Measurements from ENCODE around the gene ROBO1.
"Not testable (repeated sequence)": the region's sequence is repeated elsewhere in the genome, so short reads cannot be mapped to it uniquely, and the experiment has no call there.

Gene ROBO1

GRCh38 chr3:78689378-78689777 lies 1078.4 kb downstream of the ROBO1 start:
- no peak for DNase-seq (ENCODE audit: low spot score)

GRCh38 chr3:78687520-78687919 lies 1080.3 kb downstream of the ROBO1 start:
- DNase-seq (ENCODE audit: low spot score), result no peak

- DNase-seq (ENCODE audit: low spot score), result no peak
Measured at GRCh38 chr3:78683284-78683683, 1084.5 kb downstream of the ROBO1 start.

GRCh38 chr3:78675119-78675805 lies 1092.5 kb downstream of the ROBO1 start:
- DNase-seq (ENCODE audit: low spot score), result not testable (repeated sequence)

GRCh38 chr3:78670746-78671145 lies 1097.1 kb downstream of the ROBO1 start:
- no peak for DNase-seq (ENCODE audit: low spot score)

- no peak for DNase-seq (ENCODE audit: low spot score)
Measured at GRCh38 chr3:78670094-78670493, 1097.7 kb downstream of the ROBO1 start.

GRCh38 chr3:78668302-78668701 lies 1099.5 kb downstream of the ROBO1 start:
- DNase-seq (ENCODE audit: low spot score), result no peak

GRCh38 chr3:78666470-78666800 lies 1101.4 kb downstream of the ROBO1 start:
- DNase-seq (ENCODE audit: low spot score), result no peak

GRCh38 chr3:78665776-78666469 lies 1101.9 kb downstream of the ROBO1 start:
- DNase-seq (ENCODE audit: low spot score), result no peak

GRCh38 chr3:78665101-78665500 lies 1102.7 kb downstream of the ROBO1 start:
- DNase-seq (ENCODE audit: low spot score), result no peak

GRCh38 chr3:78660957-78661356 lies 1106.8 kb downstream of the ROBO1 start:
- no peak for DNase-seq (ENCODE audit: low spot score)

- peak; percentile 31 for DNase-seq (ENCODE audit: low spot score)
Measured at GRCh38 chr3:78659386-78659987, 1108.3 kb downstream of the ROBO1 start.

GRCh38 chr3:78647726-78648125 lies 1120.1 kb downstream of the ROBO1 start:
- no peak for DNase-seq (ENCODE audit: low spot score)

GRCh38 chr3:78645628-78646310 lies 1122.0 kb downstream of the ROBO1 start:
- DNase-seq (ENCODE audit: low spot score), result peak; percentile 59

- no peak for DNase-seq (ENCODE audit: low spot score)
Measured at GRCh38 chr3:78644847-78645246, 1123.0 kb downstream of the ROBO1 start.

GRCh38 chr3:78642226-78643035 lies 1125.4 kb downstream of the ROBO1 start:
- no peak for DNase-seq (ENCODE audit: low spot score)

GRCh38 chr3:78641703-78642102 lies 1126.1 kb downstream of the ROBO1 start:
- no peak for DNase-seq (ENCODE audit: low spot score)

GRCh38 chr3:78634316-78634715 lies 1133.5 kb downstream of the ROBO1 start:
- DNase-seq (ENCODE audit: low spot score), result no peak

GRCh38 chr3:78633626-78634025 lies 1134.2 kb downstream of the ROBO1 start:
- DNase-seq (ENCODE audit: low spot score), result no peak

GRCh38 chr3:78632925-78633553 lies 1134.8 kb downstream of the ROBO1 start:
- DNase-seq (ENCODE audit: low spot score), result no peak

GRCh38 chr3:78629544-78629943 lies 1138.3 kb downstream of the ROBO1 start:
- no peak for DNase-seq (ENCODE audit: low spot score)

All from SW480 (cell line).